GM12865 (cell line): Measurements from ENCODE around the gene RPRD2.

Experiments used
- DNase-seq: peaks from one replicate; pipeline ENCODE4 v3.0.0; 2010; ENCODE audit warnings: low read depth
- H3K4me3 ChIP-seq: 2 replicates; pipeline ENCODE4 v1.5.1; 2011; ENCODE audit warnings: mild to moderate bottlenecking, low read depth, low read length, control low read depth
- TF ChIP-seq, protein P1 (sequence below): IDR thresholded peaks from 2 replicates; pipeline ENCODE4 v1.5.1; 2011; ENCODE audit warnings: low read length, control low read depth, low read depth, inconsistent platforms; ENCODE audit not compliant: insufficient read depth; ENCODE audit errors: missing control alignments

The RPRD2 gene

DNA sequence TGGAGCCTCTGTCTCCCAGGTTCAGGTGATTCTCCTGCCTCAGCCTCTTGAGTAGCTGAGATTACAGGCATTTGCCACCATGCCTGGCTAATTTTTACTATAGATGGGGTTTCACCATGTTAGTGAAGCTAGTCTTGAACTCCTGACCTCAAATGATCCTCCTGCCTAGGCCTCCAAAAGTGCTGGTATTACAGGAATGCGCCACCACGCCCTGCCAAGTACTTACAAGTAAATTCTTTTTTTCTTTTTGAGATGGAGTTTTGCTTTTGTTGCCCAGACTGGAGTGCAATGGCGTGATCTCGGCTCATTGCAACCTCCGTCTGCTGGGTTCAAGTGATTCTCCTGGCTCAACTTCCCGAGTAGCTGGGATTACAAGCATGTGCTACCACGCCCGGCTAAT, 42.5 kb downstream of the RPRD2 start:
- TF ChIP-seq, protein P1, sequence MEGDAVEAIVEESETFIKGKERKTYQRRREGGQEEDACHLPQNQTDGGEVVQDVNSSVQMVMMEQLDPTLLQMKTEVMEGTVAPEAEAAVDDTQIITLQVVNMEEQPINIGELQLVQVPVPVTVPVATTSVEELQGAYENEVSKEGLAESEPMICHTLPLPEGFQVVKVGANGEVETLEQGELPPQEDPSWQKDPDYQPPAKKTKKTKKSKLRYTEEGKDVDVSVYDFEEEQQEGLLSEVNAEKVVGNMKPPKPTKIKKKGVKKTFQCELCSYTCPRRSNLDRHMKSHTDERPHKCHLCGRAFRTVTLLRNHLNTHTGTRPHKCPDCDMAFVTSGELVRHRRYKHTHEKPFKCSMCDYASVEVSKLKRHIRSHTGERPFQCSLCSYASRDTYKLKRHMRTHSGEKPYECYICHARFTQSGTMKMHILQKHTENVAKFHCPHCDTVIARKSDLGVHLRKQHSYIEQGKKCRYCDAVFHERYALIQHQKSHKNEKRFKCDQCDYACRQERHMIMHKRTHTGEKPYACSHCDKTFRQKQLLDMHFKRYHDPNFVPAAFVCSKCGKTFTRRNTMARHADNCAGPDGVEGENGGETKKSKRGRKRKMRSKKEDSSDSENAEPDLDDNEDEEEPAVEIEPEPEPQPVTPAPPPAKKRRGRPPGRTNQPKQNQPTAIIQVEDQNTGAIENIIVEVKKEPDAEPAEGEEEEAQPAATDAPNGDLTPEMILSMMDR: no peak
- no peak overlapping the region for H3K4me3 ChIP-seq
- DNase-seq: no peak

DNA sequence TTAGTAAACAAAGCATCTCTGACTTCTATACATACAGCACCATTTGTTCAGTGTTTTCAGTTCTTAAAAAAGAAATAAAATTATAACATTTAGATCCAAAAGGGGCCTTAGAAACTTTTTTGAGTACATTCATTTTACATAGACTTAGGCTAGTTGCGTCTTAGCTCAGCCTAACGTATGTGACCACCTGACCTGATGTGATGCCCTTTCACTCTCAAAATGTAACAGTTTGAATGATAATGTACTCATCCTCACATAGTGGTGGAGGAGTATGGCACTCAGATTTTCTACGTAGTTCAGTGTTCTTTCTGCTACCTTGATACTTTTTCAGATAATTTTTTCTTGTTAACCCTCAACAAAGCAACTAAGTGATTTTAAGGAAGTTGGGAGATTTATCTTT, 43.4 kb downstream of the RPRD2 start:
- DNase-seq: no peak
- no peak overlapping the region for H3K4me3 ChIP-seq
- TF ChIP-seq, protein P1: no peak

DNA sequence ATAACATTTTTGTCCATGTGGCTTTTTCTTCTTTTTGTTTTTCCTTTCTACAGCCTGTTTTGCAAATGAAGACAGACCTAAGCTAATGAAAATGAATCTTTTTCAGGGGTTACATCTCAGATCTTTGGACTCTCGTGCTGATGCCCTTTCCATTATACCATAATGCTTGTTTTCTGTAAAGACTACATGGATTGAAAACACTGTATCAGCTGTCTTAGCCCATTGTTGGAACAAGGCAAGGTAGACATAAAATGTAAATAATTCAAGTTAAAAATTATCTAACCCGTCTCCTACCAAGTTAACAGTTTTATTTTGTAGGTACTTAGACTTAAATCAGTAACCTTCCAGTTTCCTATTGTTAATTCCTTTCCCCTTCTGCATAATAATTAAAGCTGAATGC, 44.9 kb downstream of the RPRD2 start:
- no peak for DNase-seq
- no peak overlapping the region for H3K4me3 ChIP-seq
- TF ChIP-seq, protein P1: no peak

DNA sequence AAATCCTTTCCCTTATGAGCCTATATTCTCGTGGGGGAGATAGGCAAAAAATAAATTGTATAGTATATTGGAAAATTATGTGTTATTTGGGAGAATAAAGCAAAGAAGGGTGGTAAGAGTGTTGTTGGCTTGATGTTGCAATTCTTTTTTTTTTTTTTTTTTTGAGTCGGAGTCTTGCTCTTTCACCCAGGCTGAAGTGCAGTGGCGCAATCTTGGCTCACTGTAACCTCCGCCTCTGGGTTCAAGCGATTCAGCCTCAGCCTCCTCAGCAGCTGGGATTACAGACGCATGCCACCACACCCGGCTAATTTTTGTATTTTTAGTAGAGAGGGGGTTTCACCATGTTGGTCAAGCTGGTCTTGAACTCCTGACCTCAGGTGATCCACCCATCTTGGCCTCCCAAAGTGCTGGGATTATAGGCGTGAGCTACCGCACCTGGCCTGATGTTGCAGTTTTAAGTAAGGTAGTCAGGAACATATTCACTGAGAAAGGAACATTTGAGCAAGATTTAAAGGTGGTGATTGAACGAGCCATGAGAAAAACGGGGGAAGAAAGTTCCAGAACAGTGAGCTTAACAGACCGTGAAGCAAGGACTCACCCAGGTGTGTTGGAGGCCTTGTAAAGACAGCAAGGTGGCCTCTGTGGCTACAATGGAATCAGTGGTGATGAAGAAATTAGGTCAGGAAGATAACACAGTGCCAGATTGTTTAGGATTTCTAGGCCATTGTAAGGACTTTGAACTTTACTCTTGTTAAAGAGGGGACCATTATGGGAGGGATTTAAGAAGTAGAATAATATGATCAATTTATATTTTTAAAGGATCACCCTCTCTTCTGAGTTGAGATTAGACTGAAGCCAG, 45.8 kb downstream of the RPRD2 start:
- no peak for DNase-seq
- no peak overlapping the region for H3K4me3 ChIP-seq
- TF ChIP-seq, protein P1: no peak

DNA sequence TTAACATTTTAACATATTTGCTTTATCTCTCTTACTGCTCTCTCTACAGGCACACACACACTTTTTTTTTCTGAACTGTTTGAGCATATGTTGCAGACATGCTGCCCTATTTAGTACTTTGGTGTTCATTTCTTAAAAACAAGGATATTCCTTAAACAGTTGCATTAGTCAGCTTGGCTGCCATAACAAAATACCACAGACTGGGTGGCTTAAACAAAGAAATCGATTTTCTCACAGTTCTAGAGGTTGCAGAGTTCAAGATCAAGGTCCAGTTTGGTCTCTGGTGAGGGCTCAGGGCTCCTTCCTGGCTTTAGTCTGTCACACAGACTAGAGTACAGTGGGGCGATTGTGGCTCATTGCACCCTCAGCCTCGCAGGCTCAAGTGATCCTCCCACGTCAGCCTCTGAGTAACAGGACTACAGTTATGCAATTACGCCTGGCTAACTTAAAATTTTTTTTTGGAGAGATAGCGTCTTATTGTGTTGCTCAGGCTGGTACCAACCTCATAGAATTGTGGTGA, 46.7 kb downstream of the RPRD2 start:
- no peak for DNase-seq
- no peak overlapping the region for H3K4me3 ChIP-seq
- TF ChIP-seq, protein P1: no peak

DNA sequence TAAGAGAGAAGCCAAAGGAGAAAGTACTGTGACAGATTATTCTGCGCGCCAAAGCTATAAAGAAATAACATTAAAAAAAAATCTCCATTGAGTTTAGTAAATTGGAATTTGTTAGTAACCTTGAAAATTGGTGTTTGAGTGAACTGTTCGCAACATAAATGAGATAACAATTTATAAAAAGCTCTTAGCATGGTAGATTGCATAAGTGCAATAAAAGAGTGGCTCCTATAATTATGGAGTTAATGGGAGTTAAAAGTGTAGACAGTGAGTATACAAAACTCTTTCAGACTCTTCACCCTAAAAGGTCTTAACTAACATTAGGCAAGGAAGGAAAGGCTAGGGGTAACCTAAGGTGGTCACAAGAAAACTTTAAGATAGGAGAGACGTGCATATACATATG, 50.6 kb downstream of the RPRD2 start:
- no peak for DNase-seq
- TF ChIP-seq, protein P1: no peak
- H3K4me3 ChIP-seq: no peak overlapping the region
